Right lobe of liver (tissue), 4 donors: ENCODE results near the gene STAT4.

Experiments used
- CTCF ChIP-seq, 4 donors: fragments of 200-600 bp in 3 of 4; fragments of 450-650 bp in 1 of 4; IDR thresholded peaks; one replicate each; pipeline versions ENCODE4 v1.5.1 to v1.8.0; 2016 to 2022; ENCODE audit warnings: antibody characterized with exemption in 4 of 4, mild to moderate bottlenecking in 2 of 4
- POLR2A ChIP-seq: fragments of 450-650 bp; IDR thresholded peaks from one replicate; pipeline ENCODE4 v1.6.1; 2017; ENCODE audit warnings: antibody characterized with exemption, mild to moderate bottlenecking
- donor health status: DM: no; HTN: no; CAD: no.
- donor health status: DM: no; HTN: no; CAD: no.
- donor health status: DM: no; HTN: yes; CAD: no.

GRCh38 chr2:191009541-191010374, 141.0 kb downstream of the STAT4 start:
- TF ChIP-seq POLR2A (no peak), CTCF (IDR thresholded peaks at IDR 0.05) (no peak)
